ENCODE measurements around the gene NEK9.
"Not testable (repeated sequence)": the region's sequence is repeated elsewhere in the genome, so short reads cannot be mapped to it uniquely, and the experiment has no call there.

Gene NEK9

GRCh38 chr14:75070383-75070782 is 56.5 kb downstream of the NEK9 start:
- ATAC-seq (ENCODE audit: low read depth) = no peak
- Histone ChIP-seq H3K36me3 (ENCODE audit: low read depth) (no peaks in the 10 kb centered on the region), H3K4me3 (ENCODE audit: severe bottlenecking) (no peak overlapping the region), H3K9me3 (ENCODE audit: severe bottlenecking) (no peaks in the 10 kb centered on the region), H3K4me1 (ENCODE audit: insufficient read depth, poor library complexity, severe bottlenecking) (no peaks in the 10 kb centered on the region), H3K27me3 (ENCODE audit: insufficient read depth, poor library complexity, severe bottlenecking) (no peaks in the 10 kb centered on the region), H3K27ac (ENCODE audit: poor library complexity, severe bottlenecking) (no peak overlapping the region)
- no peak for DNase-seq (ENCODE audit: low spot score)
- TF ChIP-seq CTCF (IDR thresholded peaks at IDR 0.05; ENCODE audit: poor library complexity, severe bottlenecking) = no peak

GRCh38 chr14:75069811-75070145 is 57.1 kb downstream of the NEK9 start:
- TF ChIP-seq CTCF (IDR thresholded peaks at IDR 0.05; ENCODE audit: poor library complexity, severe bottlenecking) = no peak
- no peaks in the 10 kb centered on the region for H3K9me3 ChIP-seq (ENCODE audit: severe bottlenecking)
- peak overlapping the region; percentile 36 for H3K4me3 ChIP-seq (ENCODE audit: severe bottlenecking)
- no peaks in the 10 kb centered on the region for H3K36me3 ChIP-seq (ENCODE audit: low read depth)
- peak overlapping the region; percentile 57 for H3K27ac ChIP-seq (ENCODE audit: poor library complexity, severe bottlenecking)
- DNase-seq (ENCODE audit: low spot score) (no peak), ATAC-seq (ENCODE audit: low read depth) (no peak)
- no peaks in the 10 kb centered on the region for H3K4me1 ChIP-seq (ENCODE audit: insufficient read depth, poor library complexity, severe bottlenecking)
- no peaks in the 10 kb centered on the region for H3K27me3 ChIP-seq (ENCODE audit: insufficient read depth, poor library complexity, severe bottlenecking)

- ATAC-seq (ENCODE audit: low read depth) (peak; percentile 93), DNase-seq (ENCODE audit: low spot score) (peak; percentile 88)
- TF ChIP-seq CTCF (IDR thresholded peaks at IDR 0.05; ENCODE audit: poor library complexity, severe bottlenecking) = no peak
- no peaks in the 10 kb centered on the region for H3K27me3 ChIP-seq (ENCODE audit: insufficient read depth, poor library complexity, severe bottlenecking)
- H3K36me3 ChIP-seq (ENCODE audit: low read depth) = no peaks in the 10 kb centered on the region
- H3K4me1 ChIP-seq (ENCODE audit: insufficient read depth, poor library complexity, severe bottlenecking) = no peaks in the 10 kb centered on the region
- H3K9me3 ChIP-seq (ENCODE audit: severe bottlenecking) = no peaks in the 10 kb centered on the region
- peak within 1 kb of the TSS; percentile 36 for H3K4me3 ChIP-seq (ENCODE audit: severe bottlenecking)
- peak within 1 kb of the TSS; percentile 57 for H3K27ac ChIP-seq (ENCODE audit: poor library complexity, severe bottlenecking)
Observed at GRCh38 chr14:75069121-75069810, 57.6 kb downstream of the NEK9 start, which contains the start of gene ZC2HC1C. ZC2HC1C (plus strand) TSS chr14:75069641; CDS start chr14:75070574, 933 bp downstream.

GRCh38 chr14:75068294-75069120 is 58.3 kb downstream of the NEK9 start:
- TF ChIP-seq CTCF (IDR thresholded peaks at IDR 0.05; ENCODE audit: poor library complexity, severe bottlenecking) = no peak
- H3K36me3 ChIP-seq (ENCODE audit: low read depth) = no peaks in the 10 kb centered on the region
- ATAC-seq (ENCODE audit: low read depth) (peak; percentile 6; the same call in 2 of the 3 replicates), DNase-seq (ENCODE audit: low spot score) (no peak)
- no peaks in the 10 kb centered on the region for H3K4me1 ChIP-seq (ENCODE audit: insufficient read depth, poor library complexity, severe bottlenecking)
- H3K4me3 ChIP-seq (ENCODE audit: severe bottlenecking) = peak overlapping the region; percentile 36
- H3K27ac ChIP-seq (ENCODE audit: poor library complexity, severe bottlenecking) = peak overlapping the region; percentile 57
- no peaks in the 10 kb centered on the region for H3K9me3 ChIP-seq (ENCODE audit: severe bottlenecking)
- H3K27me3 ChIP-seq (ENCODE audit: insufficient read depth, poor library complexity, severe bottlenecking) = no peaks in the 10 kb centered on the region

GRCh38 chr14:75067765-75068164 is 59.1 kb downstream of the NEK9 start:
- ATAC-seq (ENCODE audit: low read depth); H3K36me3 ChIP-seq (ENCODE audit: low read depth); H3K27me3 ChIP-seq (ENCODE audit: insufficient read depth, poor library complexity, severe bottlenecking); H3K9me3 ChIP-seq (ENCODE audit: severe bottlenecking); H3K4me1 ChIP-seq (ENCODE audit: insufficient read depth, poor library complexity, severe bottlenecking); DNase-seq (ENCODE audit: low spot score): not testable (repeated sequence)
- H3K4me3 ChIP-seq (ENCODE audit: severe bottlenecking) = peak overlapping the region; percentile 36
- peak overlapping the region; percentile 57 for H3K27ac ChIP-seq (ENCODE audit: poor library complexity, severe bottlenecking)

All from RWPE2 (cell line).